Measurements from ENCODE around the gene ADAMTS1. TPM values are rescaled to one million over a fixed set of nuclear protein-coding genes. Genes with fewer than 3 reads are reported as not detected.

Gene ADAMTS1
- total and polyA plus RNA-seq, 2 experiments from 2014 or later: 110 to 136 TPM

- Histone ChIP-seq H3K36me3 (replicated peaks; ENCODE audit: insufficient read depth, low read depth) (peaks cover 12% of the 10 kb centered on the region), H3K4me2 (peak overlapping the region; percentile 90), H3K9me2 (replicated peaks; ENCODE audit: insufficient read depth) (no peaks in the 10 kb centered on the region), H3K4me3 (peak overlapping the region; percentile 89), H3K9me3 (ENCODE audit: low read depth) (no peaks in the 10 kb centered on the region), H3K27me3 (no peaks in the 10 kb centered on the region), H3K4me1 (ENCODE audit: insufficient read depth) (peaks cover 6% of the 10 kb centered on the region), H3K27ac (peak overlapping the region; percentile 98), H4K20me1 (ENCODE audit: insufficient read depth, poor library complexity, severe bottlenecking) (peaks cover 45% of the 10 kb centered on the region), H2AFZ (peak overlapping the region; percentile 60), H3K79me2 (peaks cover 44% of the 10 kb centered on the region)
- peak; percentile 39 for DNase-seq (ENCODE audit: low spot score)
- 1% methylated on average over 11 of the region's 11 CpGs for WGBS (ENCODE audit: low lambda C conversion rate, missing lambda C conversion rate)
- TF ChIP-seq EZH2 (IDR thresholded peaks at IDR 0.05; ENCODE audit: borderline replicate concordance) (no peak), EZH2phosphoT487 (IDR thresholded peaks at IDR 0.05; ENCODE audit: low read depth, severe bottlenecking, unreplicated experiment) (no peak)
- TF ChIP-seq, protein P1, sequence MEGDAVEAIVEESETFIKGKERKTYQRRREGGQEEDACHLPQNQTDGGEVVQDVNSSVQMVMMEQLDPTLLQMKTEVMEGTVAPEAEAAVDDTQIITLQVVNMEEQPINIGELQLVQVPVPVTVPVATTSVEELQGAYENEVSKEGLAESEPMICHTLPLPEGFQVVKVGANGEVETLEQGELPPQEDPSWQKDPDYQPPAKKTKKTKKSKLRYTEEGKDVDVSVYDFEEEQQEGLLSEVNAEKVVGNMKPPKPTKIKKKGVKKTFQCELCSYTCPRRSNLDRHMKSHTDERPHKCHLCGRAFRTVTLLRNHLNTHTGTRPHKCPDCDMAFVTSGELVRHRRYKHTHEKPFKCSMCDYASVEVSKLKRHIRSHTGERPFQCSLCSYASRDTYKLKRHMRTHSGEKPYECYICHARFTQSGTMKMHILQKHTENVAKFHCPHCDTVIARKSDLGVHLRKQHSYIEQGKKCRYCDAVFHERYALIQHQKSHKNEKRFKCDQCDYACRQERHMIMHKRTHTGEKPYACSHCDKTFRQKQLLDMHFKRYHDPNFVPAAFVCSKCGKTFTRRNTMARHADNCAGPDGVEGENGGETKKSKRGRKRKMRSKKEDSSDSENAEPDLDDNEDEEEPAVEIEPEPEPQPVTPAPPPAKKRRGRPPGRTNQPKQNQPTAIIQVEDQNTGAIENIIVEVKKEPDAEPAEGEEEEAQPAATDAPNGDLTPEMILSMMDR (IDR thresholded peaks at IDR 0.05; ENCODE audit: poor library complexity): no peak
Observed at GRCh38 chr21:26843933-26844257, 1.3 kb downstream of the ADAMTS1 start.

DNA sequence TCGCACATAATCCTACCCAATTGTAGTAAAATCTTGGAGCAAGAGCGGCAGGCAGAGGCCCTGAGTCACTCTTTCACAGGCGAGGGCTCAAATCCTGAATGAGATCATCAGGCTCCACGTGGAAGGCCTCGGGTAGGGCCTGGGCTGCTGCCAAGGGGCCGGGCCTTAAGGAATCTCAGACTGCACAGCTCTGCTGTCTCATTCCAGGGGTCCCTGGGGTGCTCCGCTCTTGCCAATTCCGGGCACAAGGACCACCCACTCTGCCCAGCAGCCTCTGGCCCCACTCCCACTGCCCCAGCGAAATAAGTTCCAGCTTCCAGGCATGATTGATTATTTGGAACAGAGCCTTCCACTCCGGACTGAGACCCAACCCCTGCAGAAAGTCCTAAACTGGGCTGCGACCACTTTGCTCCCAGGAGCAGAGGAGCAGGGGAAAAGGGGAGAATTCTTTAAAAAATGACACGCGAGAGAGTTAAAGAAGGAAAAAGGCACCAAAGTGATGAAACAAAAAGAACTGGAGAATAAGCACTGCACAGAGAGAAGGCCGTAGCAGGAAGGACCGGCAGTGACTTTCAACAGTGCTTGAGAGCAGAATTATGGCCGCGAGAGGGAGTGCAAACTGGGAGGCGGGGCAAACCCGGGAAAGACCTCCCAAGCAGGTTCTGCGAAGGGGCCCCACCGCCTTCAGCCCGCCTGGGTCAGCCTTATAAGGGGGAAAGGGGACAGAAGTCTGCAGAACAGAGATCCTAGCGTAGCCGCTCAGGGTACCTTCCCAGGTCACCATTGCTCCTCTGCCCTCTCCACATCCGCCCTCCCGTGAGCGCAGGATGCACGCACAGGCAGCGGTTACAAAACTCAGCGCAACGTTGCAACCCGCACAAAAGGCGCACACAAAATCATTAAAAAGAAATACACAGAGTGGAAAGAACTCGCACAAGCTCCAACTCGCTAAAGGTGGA is 2.0 kb downstream of the ADAMTS1 start:
- peaks cover 44% of the 10 kb centered on the region for H3K79me2 ChIP-seq
- H2AFZ ChIP-seq: peak overlapping the region; percentile 60
- 2% methylated on average over 35 of the region's 35 CpGs for WGBS (ENCODE audit: low lambda C conversion rate, missing lambda C conversion rate)
- DNase-seq (ENCODE audit: low spot score): peak; percentile 95
- H3K4me1 ChIP-seq (ENCODE audit: insufficient read depth): peaks cover 6% of the 10 kb centered on the region
- H3K27ac ChIP-seq: peak overlapping the region; percentile 98
- H4K20me1 ChIP-seq (ENCODE audit: insufficient read depth, poor library complexity, severe bottlenecking): peaks cover 49% of the 10 kb centered on the region
- peak overlapping the region; percentile 89 for H3K4me3 ChIP-seq
- H3K27me3 ChIP-seq: no peaks in the 10 kb centered on the region
- TF ChIP-seq EZH2phosphoT487 (IDR thresholded peaks at IDR 0.05; ENCODE audit: low read depth, severe bottlenecking, unreplicated experiment): no peak
- TF ChIP-seq, protein P1 (IDR thresholded peaks at IDR 0.05; ENCODE audit: poor library complexity): peak; percentile 34
- no peaks in the 10 kb centered on the region for H3K9me2 ChIP-seq (replicated peaks; ENCODE audit: insufficient read depth)
- no peaks in the 10 kb centered on the region for H3K9me3 ChIP-seq (ENCODE audit: low read depth)
- peak overlapping the region; percentile 90 for H3K4me2 ChIP-seq
- peaks cover 12% of the 10 kb centered on the region for H3K36me3 ChIP-seq (replicated peaks; ENCODE audit: insufficient read depth, low read depth)

DNA sequence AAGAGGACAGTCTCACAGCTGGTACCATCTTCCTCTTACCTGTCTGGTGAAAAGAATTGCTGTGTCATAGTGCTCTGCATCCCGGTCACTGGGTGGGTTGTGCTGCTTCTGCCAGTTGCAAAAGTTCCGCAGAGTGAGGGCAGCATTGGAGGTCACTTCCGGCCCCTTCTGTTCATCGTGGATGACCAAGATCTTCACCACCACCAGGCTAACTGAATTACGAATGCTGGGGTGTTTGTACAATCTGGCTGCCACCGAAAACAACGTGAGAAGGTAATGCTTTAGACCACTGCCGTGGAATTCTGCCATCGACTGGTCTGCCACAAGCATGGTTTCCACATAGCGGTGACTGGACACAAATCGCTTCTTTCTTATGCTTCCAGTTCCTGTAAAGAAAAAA is 2.9 kb downstream of the ADAMTS1 start:
- Histone ChIP-seq H3K27me3 (no peaks in the 10 kb centered on the region), H3K4me3 (peak overlapping the region; percentile 89), H3K79me2 (peaks cover 44% of the 10 kb centered on the region), H3K4me2 (peak overlapping the region; percentile 90), H4K20me1 (ENCODE audit: insufficient read depth, poor library complexity, severe bottlenecking) (peaks cover 57% of the 10 kb centered on the region), H3K4me1 (ENCODE audit: insufficient read depth) (peaks cover 6% of the 10 kb centered on the region), H3K27ac (peak overlapping the region; percentile 98), H2AFZ (no peak overlapping the region), H3K9me3 (ENCODE audit: low read depth) (no peaks in the 10 kb centered on the region), H3K36me3 (replicated peaks; ENCODE audit: insufficient read depth, low read depth) (peaks cover 12% of the 10 kb centered on the region), H3K9me2 (replicated peaks; ENCODE audit: insufficient read depth) (no peaks in the 10 kb centered on the region)
- DNase-seq (ENCODE audit: low spot score): no peak
- WGBS (ENCODE audit: low lambda C conversion rate, missing lambda C conversion rate): 45% methylated on average over 11 of the region's 11 CpGs
- no peak for TF ChIP-seq EZH2 (IDR thresholded peaks at IDR 0.05; ENCODE audit: borderline replicate concordance)
- TF ChIP-seq, protein P1 (IDR thresholded peaks at IDR 0.05; ENCODE audit: poor library complexity): no peak
- no peak for TF ChIP-seq EZH2phosphoT487 (IDR thresholded peaks at IDR 0.05; ENCODE audit: low read depth, severe bottlenecking, unreplicated experiment)
